HG03354 (cell line): Measurements from ENCODE around the gene CCNB2.
"Not testable (repeated sequence)": the region's sequence is repeated elsewhere in the genome, so short reads cannot be mapped to it uniquely, and the experiment has no call there.

Experiments
- ATAC-seq: cut with Tn5 transposase; IDR thresholded peaks from one replicate; pipeline ENCODE4 v1.9.1; 2021; ENCODE audit warnings: mild to moderate bottlenecking; ENCODE audit not compliant: unreplicated experiment, poor library complexity, severe bottlenecking

Gene CCNB2

GRCh38 chr15:59131969-59132562, 27.1 kb downstream of the CCNB2 start:
- no peak for ATAC-seq

- ATAC-seq = no peak
Measured at GRCh38 chr15:59133929-59134427, 29.0 kb downstream of the CCNB2 start.

- no peak for ATAC-seq
Measured at GRCh38 chr15:59137566-59137965, 32.6 kb downstream of the CCNB2 start.

- peak; percentile 72 for ATAC-seq
Measured at GRCh38 chr15:59138243-59138642, 33.3 kb downstream of the CCNB2 start.

GRCh38 chr15:59140422-59141226, 35.7 kb downstream of the CCNB2 start:
- ATAC-seq = no peak

GRCh38 chr15:59143281-59143680, 38.3 kb downstream of the CCNB2 start:
- ATAC-seq = no peak

- not testable (repeated sequence) for ATAC-seq
Measured at GRCh38 chr15:59144594-59144993, 39.6 kb downstream of the CCNB2 start.

GRCh38 chr15:59147666-59148065, 42.7 kb downstream of the CCNB2 start:
- ATAC-seq = no peak

GRCh38 chr15:59148153-59148833, 43.3 kb downstream of the CCNB2 start:
- no peak for ATAC-seq

- ATAC-seq = no peak
Measured at GRCh38 chr15:59150185-59150584, 45.2 kb downstream of the CCNB2 start.

- ATAC-seq = no peak
Measured at GRCh38 chr15:59152694-59153450, 47.9 kb downstream of the CCNB2 start.

- ATAC-seq = no peak
Measured at GRCh38 chr15:59153466-59153865, 48.5 kb downstream of the CCNB2 start.

- ATAC-seq = no peak
Measured at GRCh38 chr15:59154243-59154642, 49.3 kb downstream of the CCNB2 start.

- no peak for ATAC-seq
Measured at GRCh38 chr15:59155431-59155830, 50.5 kb downstream of the CCNB2 start.

- no peak for ATAC-seq
Measured at GRCh38 chr15:59157396-59157795, 52.5 kb downstream of the CCNB2 start.

- no peak for ATAC-seq
Measured at GRCh38 chr15:59157840-59158700, 53.1 kb downstream of the CCNB2 start.

- ATAC-seq = no peak
Measured at GRCh38 chr15:59158701-59159034, 53.7 kb downstream of the CCNB2 start.

GRCh38 chr15:59159210-59159609, 54.3 kb downstream of the CCNB2 start:
- no peak for ATAC-seq

- no peak for ATAC-seq
Measured at GRCh38 chr15:59160880-59161593, 56.1 kb downstream of the CCNB2 start.
